ENCODE measurements around the gene STK10.

Gene STK10

GRCh38 chr5:172102913-172103626, 85.0 kb downstream of the STK10 start:
- Histone ChIP-seq H3K27ac (ENCODE audit: insufficient read depth, low read length, poor library complexity, severe bottlenecking) (no peak overlapping the region), H3K27me3 (replicated peaks; ENCODE audit: control insufficient read depth, insufficient read depth, low read length, poor library complexity, severe bottlenecking) (no peaks in the 10 kb centered on the region), H3K9me3 (ENCODE audit: control insufficient read depth, low read length) (no peaks in the 10 kb centered on the region), H3K4me3 (ENCODE audit: insufficient read depth, low read depth, low read length, poor library complexity, severe bottlenecking) (no peak overlapping the region), H3K36me3 (ENCODE audit: control insufficient read depth, insufficient read depth, low read length) (peaks cover 80% of the 10 kb centered on the region), H3K4me1 (ENCODE audit: control insufficient read depth, insufficient read depth, low read length, poor library complexity, severe bottlenecking) (peaks cover 10% of the 10 kb centered on the region)
- no peak for DNase-seq

- H3K4me1 ChIP-seq (ENCODE audit: control insufficient read depth, insufficient read depth, low read length, poor library complexity, severe bottlenecking), result peaks cover 9% of the 10 kb centered on the region
- no peaks in the 10 kb centered on the region for H3K27me3 ChIP-seq (replicated peaks; ENCODE audit: control insufficient read depth, insufficient read depth, low read length, poor library complexity, severe bottlenecking)
- peaks cover 85% of the 10 kb centered on the region for H3K36me3 ChIP-seq (ENCODE audit: control insufficient read depth, insufficient read depth, low read length)
- no peak for DNase-seq
- H3K27ac ChIP-seq (ENCODE audit: insufficient read depth, low read length, poor library complexity, severe bottlenecking), result no peak overlapping the region
- no peak overlapping the region for H3K4me3 ChIP-seq (ENCODE audit: insufficient read depth, low read depth, low read length, poor library complexity, severe bottlenecking)
- H3K9me3 ChIP-seq (ENCODE audit: control insufficient read depth, low read length), result no peaks in the 10 kb centered on the region
These were observed 85.7 kb downstream of the STK10 start for GRCh38 chr5:172102218-172102870.

- DNase-seq, result no peak
- no peaks in the 10 kb centered on the region for H3K27me3 ChIP-seq (replicated peaks; ENCODE audit: control insufficient read depth, insufficient read depth, low read length, poor library complexity, severe bottlenecking)
- H3K4me1 ChIP-seq (ENCODE audit: control insufficient read depth, insufficient read depth, low read length, poor library complexity, severe bottlenecking), result peaks cover 3% of the 10 kb centered on the region
- H3K9me3 ChIP-seq (ENCODE audit: control insufficient read depth, low read length), result no peaks in the 10 kb centered on the region
- H3K27ac ChIP-seq (ENCODE audit: insufficient read depth, low read length, poor library complexity, severe bottlenecking), result no peak overlapping the region
- peaks cover 91% of the 10 kb centered on the region for H3K36me3 ChIP-seq (ENCODE audit: control insufficient read depth, insufficient read depth, low read length)
- H3K4me3 ChIP-seq (ENCODE audit: insufficient read depth, low read depth, low read length, poor library complexity, severe bottlenecking), result no peak overlapping the region
These were observed 86.3 kb downstream of the STK10 start for GRCh38 chr5:172101547-172102217.

- Histone ChIP-seq H3K9me3 (ENCODE audit: control insufficient read depth, low read length) (no peaks in the 10 kb centered on the region), H3K36me3 (ENCODE audit: control insufficient read depth, insufficient read depth, low read length) (peaks cover 90% of the 10 kb centered on the region), H3K27ac (ENCODE audit: insufficient read depth, low read length, poor library complexity, severe bottlenecking) (no peak overlapping the region), H3K4me1 (ENCODE audit: control insufficient read depth, insufficient read depth, low read length, poor library complexity, severe bottlenecking) (no peaks in the 10 kb centered on the region), H3K4me3 (ENCODE audit: insufficient read depth, low read depth, low read length, poor library complexity, severe bottlenecking) (no peak overlapping the region), H3K27me3 (replicated peaks; ENCODE audit: control insufficient read depth, insufficient read depth, low read length, poor library complexity, severe bottlenecking) (no peaks in the 10 kb centered on the region)
- DNase-seq, result no peak
These were observed 89.1 kb downstream of the STK10 start for GRCh38 chr5:172098883-172099282.

- Histone ChIP-seq H3K4me3 (ENCODE audit: insufficient read depth, low read depth, low read length, poor library complexity, severe bottlenecking) (no peak overlapping the region), H3K4me1 (ENCODE audit: control insufficient read depth, insufficient read depth, low read length, poor library complexity, severe bottlenecking) (no peaks in the 10 kb centered on the region), H3K27me3 (replicated peaks; ENCODE audit: control insufficient read depth, insufficient read depth, low read length, poor library complexity, severe bottlenecking) (no peaks in the 10 kb centered on the region), H3K27ac (ENCODE audit: insufficient read depth, low read length, poor library complexity, severe bottlenecking) (no peak overlapping the region), H3K36me3 (ENCODE audit: control insufficient read depth, insufficient read depth, low read length) (peaks cover 90% of the 10 kb centered on the region), H3K9me3 (ENCODE audit: control insufficient read depth, low read length) (no peaks in the 10 kb centered on the region)
- DNase-seq, result no peak
These were observed 90.0 kb downstream of the STK10 start for GRCh38 chr5:172098046-172098445.

- H3K4me3 ChIP-seq (ENCODE audit: insufficient read depth, low read depth, low read length, poor library complexity, severe bottlenecking), result no peak overlapping the region
- H3K27me3 ChIP-seq (replicated peaks; ENCODE audit: control insufficient read depth, insufficient read depth, low read length, poor library complexity, severe bottlenecking), result no peaks in the 10 kb centered on the region
- DNase-seq, result no peak
- peaks cover 91% of the 10 kb centered on the region for H3K36me3 ChIP-seq (ENCODE audit: control insufficient read depth, insufficient read depth, low read length)
- H3K9me3 ChIP-seq (ENCODE audit: control insufficient read depth, low read length), result no peaks in the 10 kb centered on the region
- no peaks in the 10 kb centered on the region for H3K4me1 ChIP-seq (ENCODE audit: control insufficient read depth, insufficient read depth, low read length, poor library complexity, severe bottlenecking)
- no peak overlapping the region for H3K27ac ChIP-seq (ENCODE audit: insufficient read depth, low read length, poor library complexity, severe bottlenecking)
These were observed 90.7 kb downstream of the STK10 start for GRCh38 chr5:172097356-172097755.

GRCh38 chr5:172096207-172096940, 91.7 kb downstream of the STK10 start:
- Histone ChIP-seq H3K4me1 (ENCODE audit: control insufficient read depth, insufficient read depth, low read length, poor library complexity, severe bottlenecking) (no peaks in the 10 kb centered on the region), H3K27ac (ENCODE audit: insufficient read depth, low read length, poor library complexity, severe bottlenecking) (no peak overlapping the region), H3K27me3 (replicated peaks; ENCODE audit: control insufficient read depth, insufficient read depth, low read length, poor library complexity, severe bottlenecking) (no peaks in the 10 kb centered on the region), H3K36me3 (ENCODE audit: control insufficient read depth, insufficient read depth, low read length) (peaks cover 89% of the 10 kb centered on the region), H3K9me3 (ENCODE audit: control insufficient read depth, low read length) (no peaks in the 10 kb centered on the region), H3K4me3 (ENCODE audit: insufficient read depth, low read depth, low read length, poor library complexity, severe bottlenecking) (no peak overlapping the region)
- no peak for DNase-seq

- no peaks in the 10 kb centered on the region for H3K27me3 ChIP-seq (replicated peaks; ENCODE audit: control insufficient read depth, insufficient read depth, low read length, poor library complexity, severe bottlenecking)
- H3K4me1 ChIP-seq (ENCODE audit: control insufficient read depth, insufficient read depth, low read length, poor library complexity, severe bottlenecking), result no peaks in the 10 kb centered on the region
- H3K36me3 ChIP-seq (ENCODE audit: control insufficient read depth, insufficient read depth, low read length), result peaks cover 87% of the 10 kb centered on the region
- H3K27ac ChIP-seq (ENCODE audit: insufficient read depth, low read length, poor library complexity, severe bottlenecking), result no peak overlapping the region
- no peak overlapping the region for H3K4me3 ChIP-seq (ENCODE audit: insufficient read depth, low read depth, low read length, poor library complexity, severe bottlenecking)
- no peak for DNase-seq
- no peaks in the 10 kb centered on the region for H3K9me3 ChIP-seq (ENCODE audit: control insufficient read depth, low read length)
These were observed 92.4 kb downstream of the STK10 start for GRCh38 chr5:172095368-172096206.

- DNase-seq, result no peak
- no peaks in the 10 kb centered on the region for H3K27me3 ChIP-seq (replicated peaks; ENCODE audit: control insufficient read depth, insufficient read depth, low read length, poor library complexity, severe bottlenecking)
- H3K36me3 ChIP-seq (ENCODE audit: control insufficient read depth, insufficient read depth, low read length), result peaks cover 93% of the 10 kb centered on the region
- no peaks in the 10 kb centered on the region for H3K4me1 ChIP-seq (ENCODE audit: control insufficient read depth, insufficient read depth, low read length, poor library complexity, severe bottlenecking)
- H3K4me3 ChIP-seq (ENCODE audit: insufficient read depth, low read depth, low read length, poor library complexity, severe bottlenecking), result no peak overlapping the region
- no peak overlapping the region for H3K27ac ChIP-seq (ENCODE audit: insufficient read depth, low read length, poor library complexity, severe bottlenecking)
- no peaks in the 10 kb centered on the region for H3K9me3 ChIP-seq (ENCODE audit: control insufficient read depth, low read length)
These were observed 94.1 kb downstream of the STK10 start for GRCh38 chr5:172093965-172094364.
